ENCODE measurements around the gene STT3B. TPM values are rescaled to one million over a fixed set of nuclear protein-coding genes. Genes with fewer than 3 reads are reported as not detected.

Gene STT3B
- total and polyA plus RNA-seq, 2 of the 13 experiments (the other 11 are each of a cell fraction or from before 2014, with no cell fraction given): 85.0 to 205 TPM

DNA sequence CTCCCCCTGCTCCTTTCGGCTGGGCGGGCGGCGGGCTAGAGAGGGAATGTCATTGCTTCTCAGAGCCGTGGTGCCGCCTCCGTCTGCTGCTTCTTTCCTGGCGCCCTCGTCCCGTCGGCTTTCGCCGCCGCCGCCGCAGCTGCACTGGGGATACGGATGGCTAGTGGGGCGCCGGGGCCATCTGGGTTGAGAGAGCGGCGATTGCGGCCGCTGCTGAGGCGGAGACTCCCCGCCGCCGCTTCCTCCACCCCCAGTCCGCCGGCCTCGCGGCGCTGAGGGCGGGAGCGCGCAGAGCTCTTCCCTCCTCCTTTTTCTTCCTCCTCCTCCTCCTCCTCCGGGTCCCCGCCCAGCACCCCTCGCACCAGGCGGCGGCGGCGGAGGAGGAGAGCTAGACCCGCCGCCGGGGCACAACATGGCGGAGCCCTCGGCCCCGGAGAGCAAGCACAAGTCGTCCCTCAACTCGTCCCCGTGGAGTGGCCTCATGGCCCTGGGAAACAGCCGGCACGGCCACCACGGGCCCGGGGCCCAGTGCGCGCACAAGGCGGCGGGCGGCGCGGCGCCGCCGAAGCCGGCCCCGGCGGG, at the start of gene STT3B (continued):
- TF ChIP-seq GRHL1 (CRISPR knock-in tag; conservative IDR thresholded peaks at IDR 0.05): no peak
- peak; percentile 51; the same call in 1 of the 2 replicates for TF ChIP-seq ZSCAN21 (CRISPR knock-in tag; IDR thresholded peaks at IDR 0.05; ENCODE audit: borderline replicate concordance)
- TF ChIP-seq, protein P1, sequence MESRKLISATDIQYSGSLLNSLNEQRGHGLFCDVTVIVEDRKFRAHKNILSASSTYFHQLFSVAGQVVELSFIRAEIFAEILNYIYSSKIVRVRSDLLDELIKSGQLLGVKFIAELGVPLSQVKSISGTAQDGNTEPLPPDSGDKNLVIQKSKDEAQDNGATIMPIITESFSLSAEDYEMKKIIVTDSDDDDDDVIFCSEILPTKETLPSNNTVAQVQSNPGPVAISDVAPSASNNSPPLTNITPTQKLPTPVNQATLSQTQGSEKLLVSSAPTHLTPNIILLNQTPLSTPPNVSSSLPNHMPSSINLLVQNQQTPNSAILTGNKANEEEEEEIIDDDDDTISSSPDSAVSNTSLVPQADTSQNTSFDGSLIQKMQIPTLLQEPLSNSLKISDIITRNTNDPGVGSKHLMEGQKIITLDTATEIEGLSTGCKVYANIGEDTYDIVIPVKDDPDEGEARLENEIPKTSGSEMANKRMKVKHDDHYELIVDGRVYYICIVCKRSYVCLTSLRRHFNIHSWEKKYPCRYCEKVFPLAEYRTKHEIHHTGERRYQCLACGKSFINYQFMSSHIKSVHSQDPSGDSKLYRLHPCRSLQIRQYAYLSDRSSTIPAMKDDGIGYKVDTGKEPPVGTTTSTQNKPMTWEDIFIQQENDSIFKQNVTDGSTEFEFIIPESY (CRISPR knock-in tag; IDR thresholded peaks at IDR 0.05): no peak
- 0 out of 2 replicates have a peak, but pooled peaks have one; percentile 48 for TF ChIP-seq ZBTB10 (CRISPR knock-in tag; IDR thresholded peaks at IDR 0.05; ENCODE audit: borderline replicate concordance)
- peak; percentile 51; the same call in 1 of the 2 replicates for TF ChIP-seq PAX8 (CRISPR knock-in tag; IDR thresholded peaks at IDR 0.05; ENCODE audit: borderline replicate concordance)
- TF ChIP-seq RELA (CRISPR knock-in tag; IDR thresholded peaks at IDR 0.05): no peak
- no peak for TF ChIP-seq IKZF1 (IDR thresholded peaks at IDR 0.05)
- TF ChIP-seq XRCC5 (optimal IDR thresholded peaks at IDR 0.05; ENCODE audit: low read length): peak; percentile 57
- TF ChIP-seq CENPX (CRISPR knock-in tag; IDR thresholded peaks at IDR 0.05): no peak
- TF ChIP-seq RCOR2 (CRISPR knock-in tag; IDR thresholded peaks at IDR 0.05): no peak
- no peak for TF ChIP-seq SETDB1 (CRISPR knock-in tag; IDR thresholded peaks at IDR 0.05; ENCODE audit: borderline replicate concordance)
- no peak for TF ChIP-seq TAF15 (IDR thresholded peaks at IDR 0.05; ENCODE audit: low read depth, low read length, poor library complexity, severe bottlenecking)
- no peak for TF ChIP-seq ZNF652 (CRISPR knock-in tag; IDR thresholded peaks at IDR 0.05; ENCODE audit: borderline replicate concordance, low read depth)
- TF ChIP-seq NBN (conservative IDR thresholded peaks at IDR 0.05): no peak
- TF ChIP-seq ZSCAN29 (CRISPR knock-in tag; conservative IDR thresholded peaks at IDR 0.05): no peak
- no peak for TF ChIP-seq ZNF747 (CRISPR knock-in tag; IDR thresholded peaks at IDR 0.05; ENCODE audit: borderline replicate concordance)
- TF ChIP-seq ZNF543 (CRISPR knock-in tag; IDR thresholded peaks at IDR 0.05): no peak
- no peak for TF ChIP-seq ZKSCAN1 (IDR thresholded peaks at IDR 0.05; ENCODE audit: low read length)
- TF ChIP-seq PBX3 (CRISPR knock-in tag; IDR thresholded peaks at IDR 0.05; ENCODE audit: borderline replicate concordance): no peak
- peak; percentile 73 for TF ChIP-seq POLR2AphosphoS5 (IDR thresholded peaks at IDR 0.05; ENCODE audit: low read depth, low read length)
- TF ChIP-seq, protein P2, sequence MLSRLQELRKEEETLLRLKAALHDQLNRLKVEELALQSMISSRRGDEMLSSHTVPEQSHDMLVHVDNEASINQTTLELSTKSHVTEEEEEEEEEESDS (CRISPR knock-in tag; IDR thresholded peaks at IDR 0.05; ENCODE audit: borderline replicate concordance): no peak
- TF ChIP-seq SRSF1 (optimal IDR thresholded peaks at IDR 0.05; ENCODE audit: low read depth, low read length): no peak
- TF ChIP-seq ZNF10 (CRISPR knock-in tag; IDR thresholded peaks at IDR 0.05; ENCODE audit: borderline replicate concordance, low read depth): no peak
- TF ChIP-seq POLR2A (IDR thresholded peaks at IDR 0.05; ENCODE audit: insufficient read depth in 1 of 2, low read depth in 2 of 2, low read length in 2 of 2): peak; percentile 66 to 84; a peak in 2 of 4 replicates
